Placental epithelial cell (primary cell): Measurements from ENCODE around the gene CELA2B. TPM values are rescaled to one million over a fixed set of nuclear protein-coding genes. Genes with fewer than 3 reads are reported as not detected.

ENCODE experiments used
- total RNA-seq: library from RNA; depleted of rRNA; stranded (reverse); fragments of >200 nt; gene quantifications from 2 replicates; pipeline ENCODE4 v1.2.3, GENCODE V29; 2012

CELA2B gene
- total RNA-seq = not detected in 2 replicates

GRCh38 chr1:15475752-15476314 is at the start of gene CELA2B:
CELA2B (plus strand) TSS chr1:15476104; CDS start chr1:15476126, 22 bp downstream.

GRCh38 chr1:15456313-15456954 is 19.5 kb upstream of the CELA2B start, which contains the start of gene CELA2A:
CELA2A (plus strand) TSS chr1:15456732; CDS start chr1:15456754, 22 bp downstream.

GRCh38 chr1:15524021-15524282 is 48.0 kb downstream of the CELA2B start, which contains the start of gene CASP9:
CASP9 (minus strand) TSS chr1:15524215; CDS start chr1:15524200, 15 bp downstream.

GRCh38 chr1:15526490-15527339 is 50.8 kb downstream of the CELA2B start, which contains the start of gene DNAJC16:
DNAJC16 (plus strand) TSS chr1:15526848; CDS start chr1:15529106, 2,258 bp downstream.

Other genes starting within 250 kb of the CELA2B start
- not detected in 2 replicates for gene FHAD1, start 228.9 kb upstream of the CELA2B start, total RNA-seq
- gene EFHD2, start 66.2 kb upstream of the CELA2B start, total RNA-seq = 32.2 and 50.3 TPM in 2 replicates
- under 0.01 TPM in 1 of 2 replicates, not detected in the other for gene CTRC, start 37.7 kb upstream of the CELA2B start, total RNA-seq
- not detected in 2 replicates for gene CELA2A, start 19.4 kb upstream of the CELA2B start, total RNA-seq
- gene CASP9, start 48.1 kb downstream of the CELA2B start, total RNA-seq = 7.1 and 9.7 TPM in 2 replicates
- gene DNAJC16, start 50.7 kb downstream of the CELA2B start, total RNA-seq = 17.7 and 22.8 TPM in 2 replicates
- gene AGMAT, start 108.9 kb downstream of the CELA2B start, total RNA-seq = 0.33 TPM in 1 of 2 replicates, not detected in the other
- 20.8 and 32.2 TPM in 2 replicates for gene DDI2, start 141.4 kb downstream of the CELA2B start, total RNA-seq
- 45.0 and 55.4 TPM in 2 replicates for gene PLEKHM2, start 208.2 kb downstream of the CELA2B start, total RNA-seq